GM19239 (cell line): ENCODE data around the gene CCDC178.
"Not testable (repeated sequence)": the region's sequence is repeated elsewhere in the genome, so short reads cannot be mapped to it uniquely, and the experiment has no call there.

Experiments used
- DNase-seq: peaks from one replicate; pipeline ENCODE4 v3.0.0; 2011; ENCODE audit warnings: low spot score; ENCODE audit not compliant: insufficient read length
- FAIRE-seq: peaks from 2 replicates; lab custom pipeline; 2011; peaks lifted over from hg19 to GRCh38; lab: Jason Lieb, UNC

CCDC178 gene

DNA sequence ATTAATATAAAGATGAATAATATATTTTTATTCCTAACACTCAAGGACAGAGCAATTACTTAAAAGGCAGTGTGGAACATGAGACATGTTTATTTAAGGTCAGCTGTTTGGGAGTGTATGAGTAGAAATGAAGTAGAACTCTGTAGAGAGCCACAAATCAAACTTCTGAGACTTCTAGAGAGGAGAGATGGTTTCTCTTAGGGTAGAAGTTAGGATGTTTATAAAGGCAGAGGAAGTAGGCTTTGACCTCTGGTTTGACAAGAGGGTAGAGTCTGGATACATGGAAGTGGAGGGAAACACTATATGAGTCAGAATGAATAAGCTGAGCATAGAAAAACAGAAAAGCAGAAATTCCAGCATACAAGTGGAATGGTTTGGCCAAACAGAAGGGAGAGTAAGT is 405.6 kb downstream of the CCDC178 start:
- no peak for DNase-seq
- FAIRE-seq, result no peak

DNA sequence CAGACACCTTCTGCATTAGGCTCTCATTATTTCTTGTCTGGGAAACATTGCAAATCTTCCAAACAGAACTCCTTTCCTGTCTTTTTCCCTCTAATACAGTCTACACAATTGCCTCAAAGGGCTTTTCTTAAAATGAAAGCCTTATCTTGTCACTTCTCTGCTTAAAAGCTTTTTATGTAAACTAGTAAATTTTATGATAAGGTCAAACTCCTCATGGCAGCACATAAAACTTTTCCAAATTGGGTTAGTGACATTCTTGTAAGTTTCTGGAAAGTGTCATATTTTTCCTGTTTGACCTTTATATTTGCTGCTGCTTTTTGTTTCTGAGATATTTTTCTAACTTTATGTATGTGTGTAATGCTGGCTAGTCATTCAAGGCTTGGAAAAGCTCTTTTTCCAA is 406.3 kb downstream of the CCDC178 start:
- FAIRE-seq (no peak), DNase-seq (no peak)

GRCh38 chr18:33022370-33022769 is 418.2 kb downstream of the CCDC178 start:
- no peak for DNase-seq
- FAIRE-seq, result no peak

- FAIRE-seq (no peak), DNase-seq (no peak)
Observed at GRCh38 chr18:33020877-33021276, 419.6 kb downstream of the CCDC178 start.

DNA sequence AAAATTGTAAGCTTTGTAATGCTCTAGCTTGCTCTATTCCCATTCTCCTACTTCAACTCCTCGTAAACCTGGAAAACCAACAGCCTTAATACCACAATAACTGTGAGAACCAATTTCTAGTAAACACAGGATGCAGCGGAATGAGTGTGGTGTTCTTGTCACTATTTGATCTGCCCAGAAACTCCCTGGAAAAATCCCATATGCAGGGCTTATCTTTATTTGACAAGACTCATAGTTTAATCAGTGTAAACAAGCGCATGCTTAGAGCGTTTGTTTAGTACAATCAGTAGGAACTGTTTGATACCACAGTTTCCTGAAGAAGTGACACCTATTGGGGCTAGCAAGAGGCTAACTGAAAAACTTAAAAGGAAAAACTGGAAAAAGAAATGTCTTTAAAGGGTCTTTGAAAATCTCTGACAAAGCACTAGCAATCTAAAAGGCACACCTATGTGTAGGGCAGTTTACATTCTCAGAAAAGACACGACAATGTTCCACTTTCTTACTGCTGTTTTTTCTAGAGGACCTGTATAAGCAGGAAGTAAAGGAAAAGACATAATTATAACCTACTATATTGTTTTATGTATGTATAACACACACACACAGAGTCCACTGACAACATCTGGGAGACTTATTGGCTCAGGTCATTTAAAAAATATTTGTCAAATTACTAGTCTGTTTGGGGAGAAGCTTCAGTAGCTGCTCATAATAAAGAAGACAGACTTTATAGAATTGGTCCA is 426.3 kb downstream of the CCDC178 start:
- no peak for DNase-seq
- no peak for FAIRE-seq

- no peak for DNase-seq
- FAIRE-seq, result no peak
Observed at GRCh38 chr18:33010149-33010548, 430.4 kb downstream of the CCDC178 start.

- DNase-seq, result no peak
- FAIRE-seq, result no peak
Observed at GRCh38 chr18:32998921-32999320, 441.6 kb downstream of the CCDC178 start.

DNA sequence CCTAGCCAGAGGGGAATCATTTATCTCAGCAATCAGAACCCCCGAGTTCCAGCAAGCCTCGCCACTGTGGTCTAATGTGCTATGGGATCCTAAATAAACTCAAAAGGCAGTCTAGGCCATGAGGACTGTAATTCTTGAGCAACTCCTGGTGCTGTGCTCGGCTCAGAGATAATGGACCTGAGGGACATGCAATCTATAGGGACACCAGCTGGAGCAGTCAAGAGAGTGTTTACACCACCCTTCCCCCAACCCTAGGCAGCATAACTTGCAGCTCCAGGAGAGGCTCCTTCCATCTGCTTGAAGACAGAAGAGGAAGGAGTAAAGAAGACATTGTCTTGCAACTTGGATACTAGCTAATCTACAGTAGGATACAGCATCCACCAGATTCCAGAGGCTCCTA is 442.2 kb downstream of the CCDC178 start:
- FAIRE-seq, result no peak
- DNase-seq, result no peak

DNA sequence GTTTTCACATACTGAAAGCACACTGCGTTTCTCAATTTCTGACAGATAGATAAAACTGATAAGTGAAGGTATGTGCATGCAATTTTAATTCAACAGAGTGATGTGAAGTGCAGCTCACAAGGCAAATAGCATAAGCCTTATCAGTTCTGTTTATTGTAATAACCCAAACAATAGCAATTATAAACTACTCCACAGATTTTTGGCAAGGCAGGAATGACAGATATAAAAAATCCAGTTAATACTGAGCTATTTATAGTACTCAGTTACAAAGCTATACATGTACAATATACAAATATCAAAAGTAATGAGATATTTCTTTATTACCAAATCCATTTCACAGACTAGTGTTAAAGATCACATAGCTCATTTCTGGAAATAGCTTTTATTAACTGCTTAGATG is 456.8 kb downstream of the CCDC178 start:
- FAIRE-seq (no peak), DNase-seq (no peak)

GRCh38 chr18:32980896-32981295 is 459.6 kb downstream of the CCDC178 start:
- FAIRE-seq (no peak), DNase-seq (no peak)

DNA sequence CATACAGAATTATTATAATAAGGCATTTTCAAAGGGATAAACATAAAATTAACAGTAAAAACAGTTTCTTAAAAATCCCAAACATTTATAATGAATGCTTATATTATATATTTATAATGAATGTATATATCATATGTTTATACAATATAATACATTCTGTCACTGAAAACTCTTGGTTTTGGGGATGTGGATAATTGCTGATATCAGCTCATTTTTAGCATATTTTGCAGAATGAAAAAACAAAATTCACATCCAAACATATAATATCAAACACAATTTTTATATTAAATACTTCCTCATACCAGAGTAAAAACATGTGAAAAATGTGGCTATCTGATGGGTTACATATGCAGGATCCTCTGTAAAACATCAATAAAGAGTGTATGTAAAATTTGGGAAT is 465.0 kb downstream of the CCDC178 start:
- DNase-seq (no peak), FAIRE-seq (no peak)

DNA sequence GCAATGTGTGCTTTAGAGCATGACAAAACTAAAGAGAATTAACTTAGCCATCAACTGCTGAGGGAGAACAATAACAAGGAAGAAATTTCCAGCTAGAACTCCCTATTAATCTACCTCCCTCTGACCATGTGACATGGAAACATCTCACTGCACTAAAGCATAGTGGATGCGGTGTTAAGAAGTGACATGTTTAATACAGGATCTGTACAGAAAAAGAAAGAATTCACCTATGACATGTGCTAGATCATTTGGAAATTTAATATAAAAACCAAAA is 465.4 kb downstream of the CCDC178 start:
- FAIRE-seq (no peak), DNase-seq (no peak)

GRCh38 chr18:32974421-32975162 is 465.9 kb downstream of the CCDC178 start:
- DNase-seq, result no peak
- no peak for FAIRE-seq

DNA sequence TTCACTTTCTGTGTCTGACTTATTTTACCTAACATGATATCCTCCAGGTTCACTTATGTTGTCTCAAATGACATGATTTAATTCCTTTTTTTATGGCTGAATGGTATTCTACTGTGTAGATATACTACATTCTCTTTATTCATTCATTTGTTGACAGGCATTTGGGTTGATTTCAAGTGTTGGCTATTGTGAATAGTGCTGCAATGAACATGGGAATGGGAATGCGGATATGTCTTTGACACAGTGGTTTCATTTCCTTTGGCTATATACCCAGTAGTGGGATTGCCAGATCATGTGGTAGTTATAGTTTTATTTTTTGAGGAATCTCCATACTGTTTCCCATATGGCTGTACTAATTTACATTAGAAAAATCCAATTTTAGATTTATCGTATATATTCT is 472.3 kb downstream of the CCDC178 start:
- DNase-seq, result no peak
- no peak for FAIRE-seq

GRCh38 chr18:32966141-32966540 is 474.4 kb downstream of the CCDC178 start:
- FAIRE-seq (no peak), DNase-seq (no peak)

DNA sequence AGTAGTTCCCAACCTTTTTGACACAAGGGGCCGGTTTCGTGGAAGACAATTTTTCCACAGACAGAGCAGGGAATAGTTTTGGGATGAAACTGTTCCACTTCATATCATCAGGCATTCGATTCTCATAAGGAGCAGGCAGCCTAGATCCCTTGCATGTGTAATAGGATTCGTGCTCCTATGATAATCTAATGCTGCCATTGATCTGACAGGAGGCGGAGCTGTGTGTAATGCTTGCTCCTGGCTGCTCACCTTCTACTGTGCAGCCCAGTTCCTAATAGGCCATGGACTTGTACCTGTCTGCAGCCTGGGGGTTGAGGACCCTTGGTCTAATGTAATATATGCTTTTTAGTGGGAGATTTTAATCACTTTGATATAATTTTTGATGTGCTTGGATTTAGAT is 479.0 kb downstream of the CCDC178 start:
- DNase-seq, result no peak
- no peak for FAIRE-seq

GRCh38 chr18:32958746-32959145 is 481.8 kb downstream of the CCDC178 start:
- FAIRE-seq (no peak), DNase-seq (no peak)

- FAIRE-seq (no peak), DNase-seq (no peak)
Observed at GRCh38 chr18:32956591-32957315, 483.8 kb downstream of the CCDC178 start.

DNA sequence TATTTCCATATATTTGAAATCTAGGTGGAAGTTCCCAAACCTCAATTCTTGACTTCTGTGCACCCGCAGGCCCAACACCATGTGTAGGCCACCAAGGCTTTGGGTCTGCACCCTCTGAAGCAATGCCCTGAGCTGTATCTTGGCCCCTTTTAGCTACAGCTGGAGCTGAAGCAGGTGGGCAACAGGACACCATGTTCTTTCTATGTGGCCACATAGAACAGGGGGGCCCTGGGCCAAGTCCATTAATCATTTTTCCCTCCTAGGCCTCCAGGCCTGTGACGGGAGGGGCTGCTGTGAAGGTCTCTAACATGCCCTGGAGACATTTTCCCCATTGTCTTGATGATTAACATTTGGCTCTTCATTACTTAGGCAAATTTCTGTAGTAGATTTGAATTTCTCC is 488.2 kb downstream of the CCDC178 start:
- not testable (repeated sequence) for FAIRE-seq, DNase-seq

GRCh38 chr18:32937597-32937996 is 502.9 kb downstream of the CCDC178 start:
- FAIRE-seq, result no peak
- no peak for DNase-seq

- DNase-seq, result no peak
- FAIRE-seq, result no peak
Observed at GRCh38 chr18:32937066-32937465, 503.5 kb downstream of the CCDC178 start.
